Measurements from ENCODE around the gene FEN1. TPM values are rescaled to one million over a fixed set of nuclear protein-coding genes. Genes with fewer than 3 reads are reported as not detected.
A peak's percentile ranks its signal among the peaks of the same experiment; 100 is the strongest.

Gene FEN1
- total and polyA plus RNA-seq, 8 donors: 13.9 to 42.4 (median 26.2) TPM

DNA sequence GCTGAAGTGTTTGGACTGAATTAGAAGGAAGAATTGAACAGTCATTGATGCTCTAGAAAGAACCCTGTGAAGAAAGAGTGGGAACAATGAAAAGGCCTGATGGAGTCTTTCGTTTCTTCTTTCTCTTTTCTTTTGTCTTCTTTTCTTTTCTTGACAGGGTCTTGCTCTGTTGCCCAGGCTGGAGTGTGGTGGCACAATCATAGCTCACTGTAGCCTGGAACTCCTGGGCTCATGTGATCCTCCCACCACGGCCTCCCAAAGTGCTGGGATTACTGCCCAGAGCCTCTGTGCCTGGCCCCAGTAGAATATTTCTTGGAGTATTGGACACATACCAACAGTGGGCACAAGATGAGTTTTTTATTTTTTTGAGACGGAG, 1.1 kb downstream of the FEN1 start:
- Histone ChIP-seq H3K4me1 (peaks cover 15 to 37% of the 10 kb centered on the region in 2 donors), H3K36me3 (peaks cover 0 to 29% of the 10 kb centered on the region in 2 donors), H3K27me3 (no peaks in the 10 kb centered on the region), H3K4me3 (peak overlapping the region in 1 of 2 donors; percentile 68), H3K9me3 (no peaks in the 10 kb centered on the region), H3K27ac (no peak overlapping the region)
- TF ChIP-seq, protein P1, sequence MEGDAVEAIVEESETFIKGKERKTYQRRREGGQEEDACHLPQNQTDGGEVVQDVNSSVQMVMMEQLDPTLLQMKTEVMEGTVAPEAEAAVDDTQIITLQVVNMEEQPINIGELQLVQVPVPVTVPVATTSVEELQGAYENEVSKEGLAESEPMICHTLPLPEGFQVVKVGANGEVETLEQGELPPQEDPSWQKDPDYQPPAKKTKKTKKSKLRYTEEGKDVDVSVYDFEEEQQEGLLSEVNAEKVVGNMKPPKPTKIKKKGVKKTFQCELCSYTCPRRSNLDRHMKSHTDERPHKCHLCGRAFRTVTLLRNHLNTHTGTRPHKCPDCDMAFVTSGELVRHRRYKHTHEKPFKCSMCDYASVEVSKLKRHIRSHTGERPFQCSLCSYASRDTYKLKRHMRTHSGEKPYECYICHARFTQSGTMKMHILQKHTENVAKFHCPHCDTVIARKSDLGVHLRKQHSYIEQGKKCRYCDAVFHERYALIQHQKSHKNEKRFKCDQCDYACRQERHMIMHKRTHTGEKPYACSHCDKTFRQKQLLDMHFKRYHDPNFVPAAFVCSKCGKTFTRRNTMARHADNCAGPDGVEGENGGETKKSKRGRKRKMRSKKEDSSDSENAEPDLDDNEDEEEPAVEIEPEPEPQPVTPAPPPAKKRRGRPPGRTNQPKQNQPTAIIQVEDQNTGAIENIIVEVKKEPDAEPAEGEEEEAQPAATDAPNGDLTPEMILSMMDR (IDR thresholded peaks at IDR 0.05): no peak
- intact Hi-C loops (cut with DNase I): loop anchor here in 1 of 2 donors (10.0 kb wide), 1 partner anchor 161 kb away; the partner anchor contains the start of gene BEST1
- DNase-seq: no peak
- no peak for ATAC-seq

DNA sequence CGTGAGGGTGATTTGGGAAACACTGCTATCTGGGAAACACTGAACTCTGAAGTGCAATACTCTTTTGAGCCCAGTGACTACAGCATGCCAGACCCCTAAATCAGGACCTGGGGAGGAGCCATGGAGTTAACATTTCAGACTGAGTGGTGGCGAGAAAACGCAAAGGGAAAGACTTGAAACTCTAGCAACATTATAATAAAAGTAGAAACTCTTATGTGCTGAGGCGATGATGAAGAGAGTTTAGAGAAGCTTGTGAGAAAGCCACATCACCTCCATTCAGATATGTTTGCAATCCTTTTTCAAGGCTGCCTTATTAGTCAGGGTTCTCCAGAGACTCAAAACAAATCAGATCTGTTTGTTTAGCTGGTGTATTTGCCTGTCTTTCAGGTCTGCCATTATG, 1.9 kb downstream of the FEN1 start:
- ATAC-seq: no peak
- no peak overlapping the region for H3K27ac ChIP-seq
- no peaks in the 10 kb centered on the region for H3K27me3 ChIP-seq
- TF ChIP-seq, protein P1 (IDR thresholded peaks at IDR 0.05): no peak
- no peak overlapping the region for H3K4me3 ChIP-seq
- no peaks in the 10 kb centered on the region for H3K9me3 ChIP-seq
- intact Hi-C loops (cut with DNase I): loop anchor here in 1 of 2 donors (10.0 kb wide), 1 partner anchor 160 kb away; the partner anchor contains the start of gene BEST1
- peaks cover 15 to 37% of the 10 kb centered on the region in 2 donors for H3K4me1 ChIP-seq
- peaks cover 0 to 21% of the 10 kb centered on the region in 2 donors for H3K36me3 ChIP-seq
- no peak for DNase-seq

DNA sequence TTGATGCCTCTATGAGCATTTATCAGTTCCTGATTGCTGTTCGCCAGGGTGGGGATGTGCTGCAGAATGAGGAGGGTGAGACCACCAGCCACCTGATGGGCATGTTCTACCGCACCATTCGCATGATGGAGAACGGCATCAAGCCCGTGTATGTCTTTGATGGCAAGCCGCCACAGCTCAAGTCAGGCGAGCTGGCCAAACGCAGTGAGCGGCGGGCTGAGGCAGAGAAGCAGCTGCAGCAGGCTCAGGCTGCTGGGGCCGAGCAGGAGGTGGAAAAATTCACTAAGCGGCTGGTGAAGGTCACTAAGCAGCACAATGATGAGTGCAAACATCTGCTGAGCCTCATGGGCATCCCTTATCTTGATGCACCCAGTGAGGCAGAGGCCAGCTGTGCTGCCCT, 2.7 kb downstream of the FEN1 start:
- DNase-seq (no peak), ATAC-seq (no peak)
- peaks cover 15 to 34% of the 10 kb centered on the region in 2 donors for H3K4me1 ChIP-seq
- no peak overlapping the region for H3K27ac ChIP-seq
- H3K4me3 ChIP-seq: no peak overlapping the region
- peaks cover 0 to 17% of the 10 kb centered on the region in 2 donors for H3K36me3 ChIP-seq
- intact Hi-C loops (cut with DNase I): loop anchor here in 1 of 2 donors (10.0 kb wide), 1 partner anchor 159 kb away; the partner anchor contains the start of gene BEST1
- TF ChIP-seq, protein P1 (IDR thresholded peaks at IDR 0.05): no peak
- no peaks in the 10 kb centered on the region for H3K27me3 ChIP-seq
- no peaks in the 10 kb centered on the region for H3K9me3 ChIP-seq

DNA sequence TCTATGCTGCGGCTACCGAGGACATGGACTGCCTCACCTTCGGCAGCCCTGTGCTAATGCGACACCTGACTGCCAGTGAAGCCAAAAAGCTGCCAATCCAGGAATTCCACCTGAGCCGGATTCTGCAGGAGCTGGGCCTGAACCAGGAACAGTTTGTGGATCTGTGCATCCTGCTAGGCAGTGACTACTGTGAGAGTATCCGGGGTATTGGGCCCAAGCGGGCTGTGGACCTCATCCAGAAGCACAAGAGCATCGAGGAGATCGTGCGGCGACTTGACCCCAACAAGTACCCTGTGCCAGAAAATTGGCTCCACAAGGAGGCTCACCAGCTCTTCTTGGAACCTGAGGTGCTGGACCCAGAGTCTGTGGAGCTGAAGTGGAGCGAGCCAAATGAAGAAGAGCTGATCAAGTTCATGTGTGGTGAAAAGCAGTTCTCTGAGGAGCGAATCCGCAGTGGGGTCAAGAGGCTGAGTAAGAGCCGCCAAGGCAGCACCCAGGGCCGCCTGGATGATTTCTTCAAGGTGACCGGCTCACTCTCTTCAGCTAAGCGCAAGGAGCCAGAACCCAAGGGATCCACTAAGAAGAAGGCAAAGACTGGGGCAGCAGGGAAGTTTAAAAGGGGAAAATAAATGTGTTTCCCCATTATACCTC, 3.3 kb downstream of the FEN1 start:
- no peaks in the 10 kb centered on the region for H3K9me3 ChIP-seq
- H3K36me3 ChIP-seq: peaks cover 0 to 20% of the 10 kb centered on the region in 2 donors
- ATAC-seq (no peak), DNase-seq (no peak)
- H3K27me3 ChIP-seq: no peaks in the 10 kb centered on the region
- H3K4me1 ChIP-seq: peaks cover 12 to 29% of the 10 kb centered on the region in 2 donors
- intact Hi-C loops (cut with DNase I): loop anchor here in 1 of 2 donors (10.0 kb wide), 1 partner anchor 159 kb away; the partner anchor contains the start of gene BEST1
- no peak overlapping the region for H3K27ac ChIP-seq
- TF ChIP-seq, protein P1 (IDR thresholded peaks at IDR 0.05): no peak
- no peak overlapping the region for H3K4me3 ChIP-seq

DNA sequence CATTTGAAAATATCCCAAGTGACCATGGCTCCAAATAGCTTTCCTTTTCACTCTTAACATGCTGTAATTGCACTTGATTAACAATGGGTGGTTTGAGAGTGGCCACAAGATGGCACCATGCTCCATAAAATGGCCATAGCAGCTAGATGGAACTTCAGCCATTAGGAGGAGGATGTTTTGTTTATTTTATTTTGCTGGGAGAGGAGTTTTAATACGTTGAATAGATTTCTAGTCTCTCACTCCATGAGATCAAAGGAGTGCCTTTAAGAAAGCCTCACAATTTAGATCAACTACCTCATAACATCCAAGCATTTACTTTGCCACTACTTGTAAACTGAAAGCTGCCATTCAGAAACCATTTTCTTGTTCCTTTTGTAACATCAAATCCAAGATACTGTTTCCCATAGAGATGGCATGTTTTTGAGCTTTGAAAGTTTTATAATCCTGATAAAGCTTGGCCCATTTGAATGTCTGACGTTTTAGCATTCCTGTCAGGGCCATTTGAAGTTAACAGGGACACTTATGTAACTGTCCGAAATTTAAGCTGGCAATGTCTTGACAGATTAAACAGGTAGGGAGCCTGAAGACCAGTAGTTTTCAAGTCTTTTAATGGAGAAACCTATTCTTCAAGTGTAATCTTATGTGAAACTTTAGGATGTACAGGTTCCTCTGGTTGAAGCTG, 4.7 kb downstream of the FEN1 start:
- H3K36me3 ChIP-seq: peaks cover 0 to 34% of the 10 kb centered on the region in 2 donors
- intact Hi-C loops (cut with DNase I): loop anchor here in 1 of 2 donors (10.0 kb wide), 1 partner anchor 157 kb away; the partner anchor contains the start of gene BEST1
- ATAC-seq (peak; percentile 65), DNase-seq (peak in 3 of 4 donors; percentile 74 to 90 (median 79))
- TF ChIP-seq, protein P1 (IDR thresholded peaks at IDR 0.05): peak; percentile 78 to 88
- H3K4me1 ChIP-seq: peaks cover 5 to 19% of the 10 kb centered on the region in 2 donors
- H3K4me3 ChIP-seq: no peak overlapping the region
- peak overlapping the region in 1 of 2 donors; percentile 28 for H3K27ac ChIP-seq
- H3K9me3 ChIP-seq: no peaks in the 10 kb centered on the region
- no peaks in the 10 kb centered on the region for H3K27me3 ChIP-seq
